H1 (cell line): Measurements from ENCODE around the gene PTPRE. TPM values are rescaled to one million over a fixed set of nuclear protein-coding genes. Genes with fewer than 3 reads are reported as not detected.

ENCODE experiments used
- CTCF ChIA-PET: fragments of 300-600 bp; sonication (Branson Sonifier 250); formaldehyde crosslinking; loops from one replicate; lab custom pipeline; 2021; ENCODE audit not compliant: partially characterized antibody; lab: Charles Lee
- POLR2A ChIA-PET: fragments of 300-600 bp; sonication (Branson Sonifier 250); formaldehyde crosslinking; loops from one replicate; lab custom pipeline; 2021; ENCODE audit warnings: inconsistent platforms; ENCODE audit not compliant: partially characterized antibody; lab: Charles Lee
- DNase-seq, 2 experiments: peaks; one replicate each; pipeline versions ENCODE4 v3.0.0 to v3.0.0-alpha.2; 2010 to 2022; ENCODE audit warnings: low spot score in 2 of 2, low read depth in 1 of 2, mixed read lengths in 1 of 2
- FAIRE-seq: peaks from 2 replicates; lab custom pipeline; 2011; peaks lifted over from hg19 to GRCh38; lab: Jason Lieb, UNC
- H2AFZ ChIP-seq: 2 replicates; pipeline ENCODE4 v1.8.1; 2012; ENCODE audit warnings: low read length, inconsistent platforms
- H2AK5ac ChIP-seq: 2 replicates; pipeline ENCODE4 v1.6.1; 2013; ENCODE audit warnings: low read depth, low read length
- H2BK120ac ChIP-seq: replicated peaks from 2 replicates; pipeline ENCODE3; 2013; ENCODE audit warnings: low read depth, low read length, inconsistent platforms
- H2BK12ac ChIP-seq: 2 replicates; pipeline ENCODE4 v1.6.1; 2013; ENCODE audit warnings: low read depth, low read length
- H2BK15ac ChIP-seq: 2 replicates; pipeline ENCODE4 v1.6.1; 2013; ENCODE audit warnings: low read length
- H2BK20ac ChIP-seq: 2 replicates; pipeline ENCODE4 v1.6.1; 2013; ENCODE audit warnings: low read length
- H2BK5ac ChIP-seq: 2 replicates; pipeline ENCODE4 v1.6.1; 2013; ENCODE audit warnings: low read depth, low read length
- H3K14ac ChIP-seq: 2 replicates; pipeline ENCODE4 v1.6.1; 2013; ENCODE audit warnings: inconsistent platforms; ENCODE audit not compliant: insufficient read length
- H3K18ac ChIP-seq: 2 replicates; pipeline ENCODE4 v1.6.1; 2013; ENCODE audit warnings: low read length; ENCODE audit errors: extremely low read depth
- H3K23ac ChIP-seq: 2 replicates; pipeline ENCODE4 v1.6.1; 2013; ENCODE audit warnings: inconsistent platforms; ENCODE audit not compliant: insufficient read length
- H3K23me2 ChIP-seq: 2 replicates; pipeline ENCODE4 v1.6.1; 2013; ENCODE audit warnings: low read depth, low read length
- H3K27ac ChIP-seq: 2 replicates; pipeline ENCODE4 v1.6.1; 2011; ENCODE audit warnings: low read depth, low read length, inconsistent platforms
- H3K27me3 ChIP-seq, 4 experiments: replicated peaks in 1 of 4; 1 replicate in 1 of 4; 2 replicates in 3 of 4; pipeline versions ENCODE4 v1.6.1 to v1.8.1; 2011 to 2013; ENCODE audit warnings: low read length in 3 of 4, mild to moderate bottlenecking in 3 of 4, inconsistent platforms in 2 of 4, mixed read lengths in 2 of 4, moderate library complexity in 1 of 4; ENCODE audit not compliant: control insufficient read depth in 3 of 4, insufficient read depth in 3 of 4; ENCODE audit errors: extremely low read depth in 1 of 4
- H3K36me3 ChIP-seq, 4 experiments: 2 replicates each; pipeline versions ENCODE4 v1.6.1 to v1.8.1; 2011 to 2013; ENCODE audit warnings: mild to moderate bottlenecking in 4 of 4, low read length in 3 of 4, moderate library complexity in 2 of 4, control low read depth in 1 of 4, inconsistent platforms in 1 of 4; ENCODE audit not compliant: insufficient read depth in 4 of 4, control insufficient read depth in 2 of 4
- H3K4ac ChIP-seq: replicated peaks from 2 replicates; pipeline ENCODE3; 2013; ENCODE audit warnings: low read length, low read depth, mixed read lengths, inconsistent platforms; ENCODE audit not compliant: insufficient read length
- H3K4me1 ChIP-seq, 4 experiments: replicated peaks in 1 of 4; 1 replicate in 1 of 4; 2 replicates in 3 of 4; pipeline versions ENCODE4 v1.6.1 to v1.8.1; 2011 to 2013; ENCODE audit warnings: low read length in 3 of 4, inconsistent platforms in 2 of 4, mixed read lengths in 1 of 4; ENCODE audit not compliant: insufficient read depth in 4 of 4, control insufficient read depth in 3 of 4
- H3K4me2 ChIP-seq, 2 experiments: 2 replicates each; pipeline versions ENCODE4 v1.6.1 to v1.8.1; 2011 to 2013; ENCODE audit warnings: low read depth in 2 of 2, low read length in 2 of 2, control low read depth in 1 of 2, inconsistent platforms in 1 of 2, mild to moderate bottlenecking in 1 of 2; ENCODE audit not compliant: insufficient read depth in 1 of 2
- H3K4me3 ChIP-seq, 4 experiments: fragments of 200-600, 300-600 bp in 1 of 4; sonication (generic), shearing (Covaris generic), sonication (Bioruptor Twin) in 1 of 4; 2 replicates each; pipeline versions ENCODE4 v1.5.1 to v1.8.1; 2011 to 2016; ENCODE audit warnings: low read length in 4 of 4, low read depth in 3 of 4, control low read depth in 2 of 4, inconsistent platforms in 2 of 4, mild to moderate bottlenecking in 2 of 4, mixed read lengths in 1 of 4, moderate library complexity in 1 of 4; ENCODE audit not compliant: insufficient read depth in 2 of 4; ENCODE audit errors: extremely low read depth in 1 of 4
- H3K56ac ChIP-seq: replicated peaks from 2 replicates; pipeline ENCODE3; 2013; ENCODE audit warnings: low read depth, mild to moderate bottlenecking, mixed read lengths, low read length, inconsistent platforms; ENCODE audit not compliant: insufficient read length
- H3K79me1 ChIP-seq: 2 replicates; pipeline ENCODE4 v1.6.1; 2013; ENCODE audit warnings: low read depth, low read length, control low read depth
- H3K79me2 ChIP-seq, 2 experiments: 2 replicates each; pipeline versions ENCODE4 v1.6.1 to v1.8.1; 2012 to 2013; ENCODE audit warnings: low read length in 2 of 2, mild to moderate bottlenecking in 2 of 2, inconsistent platforms in 1 of 2; ENCODE audit not compliant: insufficient read depth in 2 of 2, control insufficient read depth in 1 of 2
- H3K9ac ChIP-seq, 4 experiments: replicated peaks in 1 of 4; 1 replicate in 1 of 4; 2 replicates in 3 of 4; pipeline versions ENCODE4 v1.6.1 to v1.8.1; 2011 to 2013; ENCODE audit warnings: low read depth in 3 of 4, low read length in 3 of 4, control low read depth in 2 of 4, mild to moderate bottlenecking in 2 of 4, moderate library complexity in 2 of 4, inconsistent platforms in 1 of 4; ENCODE audit errors: extremely low read depth in 1 of 4
- H3K9me3 ChIP-seq, 2 experiments: 2 replicates each; pipeline versions ENCODE4 v1.6.1 to v1.8.1; 2012 to 2013; ENCODE audit warnings: mild to moderate bottlenecking in 2 of 2, moderate library complexity in 2 of 2, control low read depth in 1 of 2, inconsistent platforms in 1 of 2, low read depth in 1 of 2, low read length in 1 of 2, mixed read lengths in 1 of 2; ENCODE audit not compliant: insufficient read depth in 2 of 2
- H4K20me1 ChIP-seq, 2 experiments: replicated peaks in 1 of 2; 2 replicates each; pipeline versions ENCODE3 to v1.8.1; 2011 to 2013; ENCODE audit warnings: inconsistent platforms in 2 of 2, low read length in 2 of 2, mild to moderate bottlenecking in 1 of 2; ENCODE audit not compliant: insufficient read depth in 2 of 2, control insufficient read depth in 1 of 2
- H4K5ac ChIP-seq: 2 replicates; pipeline ENCODE4 v1.6.1; 2013; ENCODE audit warnings: low read length, low read depth, mixed read lengths, inconsistent platforms; ENCODE audit not compliant: insufficient read length
- H4K8ac ChIP-seq: 2 replicates; pipeline ENCODE4 v1.8.0; 2013; ENCODE audit warnings: mild to moderate bottlenecking, moderate library complexity, low read length, inconsistent platforms; ENCODE audit not compliant: insufficient read depth; ENCODE audit errors: extremely low read depth
- H4K91ac ChIP-seq: replicated peaks from 2 replicates; pipeline ENCODE3; 2013; ENCODE audit warnings: low read length, mixed read lengths, inconsistent platforms; ENCODE audit not compliant: insufficient read length
- BACH1 ChIP-seq: IDR thresholded peaks from 2 replicates; pipeline ENCODE4 v1.6.1; 2012; ENCODE audit warnings: low read length, improper control_type of control experiment
- MAFK ChIP-seq: IDR thresholded peaks from 2 replicates; pipeline ENCODE4 v1.6.1; 2012; ENCODE audit warnings: low read depth, mild to moderate bottlenecking, improper control_type of control experiment, low read length
- WGBS, 2 experiments: shearing (Covaris generic) in 1 of 2; methylation state at CpG; one replicate each; pipeline versions ENCODE4 v1.1.6 to v1.1.7; 2013 to 2015; ENCODE audit warnings: low lambda C conversion rate in 2 of 2, mixed read lengths in 2 of 2, inconsistent platforms in 1 of 2, low coverage in 1 of 2, missing lambda C conversion rate in 1 of 2; ENCODE audit not compliant: insufficient replicate concordance in 2 of 2, insufficient coverage in 1 of 2, insufficient read length in 1 of 2; ENCODE audit errors: extremely low coverage in 1 of 2, missing lambda C conversion rate in 1 of 2; 5-methylcytosine and 5-hydroxymethylcytosine counted together
- long read RNA-seq, 2 experiments: library from RNA in 1 of 2; library from capped mRNA in 1 of 2; stranded (forward); transcript quantifications; one replicate each; pipeline ENCODE4 v2.0.0, GENCODE V29; 2021; ENCODE audit warnings: inconsistent platforms in 1 of 2
- polyA minus RNA-seq, 3 experiments: library from RNA; depleted of rRNA, polyadenylated mRNA; stranded (reverse); fragments of >200 nt; gene quantifications; 1 replicate in 2 of 3; 2 replicates in 1 of 3; pipeline ENCODE4 v1.2.3, GENCODE V29; 2011
- polyA plus RNA-seq, 7 experiments: library from polyadenylated mRNA; depleted of rRNA in 3 of 7; stranded (reverse) in 5 of 7; unstranded in 2 of 7; fragments of >200 nt in 5 of 7; fragments of 200-250 nt in 2 of 7; gene quantifications; 1 replicate in 5 of 7; 2 replicates in 1 of 7; 4 replicates in 1 of 7; pipeline versions ENCODE4 v1.2.1 to v1.2.3, GENCODE V29; 2011 to 2013; ENCODE audit warnings: missing spikeins in 2 of 7, mixed read lengths in 2 of 7
- total RNA-seq: library from RNA; stranded (reverse); fragmentation: NEBNext Ultra II Directional; extraction: Animal tissue kit (Norgen Biotek cat#: 25700); gene quantifications from 2 replicates; pipeline ENCODE4 v1.2.1, GENCODE V29; 2021

PTPRE gene
- total RNA-seq, result 0.54 and 0.69 TPM in 2 replicates
- 0.33 and 0.52 TPM in 2 replicates for polyA plus RNA-seq (2011; rRNA removed)
- 0.30 TPM for polyA plus RNA-seq (2011; cell fraction: cytosol; rRNA removed)
- 1.8 TPM for polyA plus RNA-seq (2011; cell fraction: nucleus; rRNA removed)
- polyA plus RNA-seq (2012, experiment 1 of 2), result 0.55 to 1.9 TPM (median 0.93 TPM) in 4 replicates
- 0.08 TPM for polyA plus RNA-seq (2012, experiment 2 of 2)
- polyA plus RNA-seq (2013, experiment 1 of 2), result 1.5 TPM
- 0.72 TPM for polyA plus RNA-seq (2013, experiment 2 of 2)
- polyA minus RNA-seq (2011; rRNA and poly(A)+ RNA removed), result 0.56 and 2.1 TPM in 2 replicates
- polyA minus RNA-seq (2011; cell fraction: cytosol; rRNA and poly(A)+ RNA removed), result 3.0 TPM
- 1.7 TPM for polyA minus RNA-seq (2011; cell fraction: nucleus; rRNA and poly(A)+ RNA removed)
- long read RNA-seq, experiment 1, result 0 reads
- long read RNA-seq, experiment 2, result 0 reads

- Histone ChIP-seq H2BK120ac (no peak within 1 kb of the TSS), H2AFZ (peak within 1 kb of the TSS; percentile 94), H4K5ac (no peak within 1 kb of the TSS), H3K23me2 (peaks cover 3% of the 10 kb centered on the region; the same call in 1 of the 2 replicates), H2BK20ac (no peak within 1 kb of the TSS), H3K56ac (no peak within 1 kb of the TSS), H3K14ac (no peak within 1 kb of the TSS), H3K4me1 (peaks cover 0 to 3% (median 1%) of the 10 kb centered on the region in 4 experiments; a peak in 5 of 7 replicates), H3K36me3 (no peaks in the 10 kb centered on the region), H3K4me2 (peak within 1 kb of the TSS; percentile 76 to 77), H3K79me1 (no peaks in the 10 kb centered on the region), H2BK12ac (peak within 1 kb of the TSS; percentile 50; the same call in 1 of the 2 replicates), H3K23ac (no peak within 1 kb of the TSS), H3K18ac (peak within 1 kb of the TSS; percentile 71; the same call in 1 of the 2 replicates), H2BK5ac (no peak within 1 kb of the TSS), H3K9me3 (no peaks in the 10 kb centered on the region), H3K27ac (no peak within 1 kb of the TSS), H3K9ac (no peak within 1 kb of the TSS), H2BK15ac (no peak within 1 kb of the TSS), H3K4me3 (peak within 1 kb of the TSS; percentile 36 to 87 (median 54)), H4K8ac (peak within 1 kb of the TSS; percentile 71), H3K79me2 (no peaks in the 10 kb centered on the region), H2AK5ac (no peak within 1 kb of the TSS), H4K20me1 (no peaks in the 10 kb centered on the region), H4K91ac (peak within 1 kb of the TSS; percentile 82), H3K4ac (no peak within 1 kb of the TSS), H3K27me3 (peaks cover 3 to 23% (median 15%) of the 10 kb centered on the region in 4 experiments)
- FAIRE-seq (no peak), DNase-seq (peak; percentile 17 to 88)
- ChIA-PET POLR2A (interaction anchor here (1.4 kb wide), 1 partner anchor 103 kb away, joined by 3 read pairs; no protein-coding TSS in a partner anchor), CTCF (interaction anchor here (0.6 to 5.3 kb wide), 47 partner anchors 8 to 207 kb away, joined by 3 to 83 read pairs (median 5); partner anchors contain the start of gene CLRN3)
- WGBS, 2 experiments, result 12% methylated on average over 46 of the region's 78 CpGs; no CpG with 5 or more reads in 1 of the 2 experiments
- TF ChIP-seq BACH1 (no peak), MAFK (no peak)
These were observed at the start of gene PTPRE for GRCh38 chr10:127906548-127907377. PTPRE (plus strand) TSS chr10:127907103; CDS start chr10:128040882, 133,779 bp downstream.
